GM23248 (cell line): Measurements from ENCODE around the gene SPAM1.

Experiments used
- EZH2 ChIP-seq: fragments of 200-600 bp; sonication (generic); IDR thresholded peaks from 2 replicates; pipeline ENCODE4 v1.6.1; 2018; ENCODE audit warnings: antibody characterized with exemption, mild to moderate bottlenecking; ENCODE audit not compliant: insufficient read depth, poor library complexity, severe bottlenecking
- EZH2phosphoT487 ChIP-seq: fragments of 200-600 bp; sonication (generic); IDR thresholded peaks from 2 replicates; pipeline ENCODE4 v1.6.1; 2018; ENCODE audit warnings: antibody characterized with exemption, moderate library complexity, mild to moderate bottlenecking, low read depth; ENCODE audit not compliant: insufficient read depth

GRCh38 chr7:123998921-123999320 lies 73.9 kb downstream of the SPAM1 start:
- TF ChIP-seq EZH2: no peak
- no peak for TF ChIP-seq EZH2phosphoT487
